ENCODE data around the gene EPS8L3. TPM values are rescaled to one million over a fixed set of nuclear protein-coding genes. Genes with fewer than 3 reads are reported as not detected.

The EPS8L3 gene
- total and polyA plus RNA-seq, 9 of the 15 experiments (the other 6 are each of a cell fraction or from before 2014, with no cell fraction given): 0.09 to 0.42 (median 0.14) TPM; not detected in 5

DNA sequence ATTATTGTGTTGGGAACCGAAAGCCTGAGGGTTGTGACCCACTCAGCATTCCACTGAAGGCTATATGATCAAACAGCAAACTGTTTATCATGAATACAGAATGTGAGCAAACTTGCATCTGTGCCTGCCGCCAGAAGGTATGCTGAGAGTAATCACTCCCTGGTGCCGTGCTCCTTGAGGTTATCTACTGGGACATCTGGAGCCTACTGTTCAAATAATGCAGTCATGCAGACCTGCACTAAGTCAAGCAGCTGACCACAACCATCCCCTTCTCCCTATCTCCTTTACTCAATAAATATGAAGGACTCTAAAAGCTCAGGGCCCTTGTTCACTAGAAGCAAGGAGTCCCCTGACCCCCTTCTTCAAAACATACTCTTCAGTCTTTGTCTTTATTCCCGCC is 38.2 kb downstream of the EPS8L3 start (continued):
- TF ChIP-seq TCF15 (CRISPR knock-in tag; IDR thresholded peaks at IDR 0.05) (no peak), PCBP2 (IDR thresholded peaks at IDR 0.05; ENCODE audit: low read depth, low read length, poor library complexity, severe bottlenecking) (no peak), CHCHD3 (CRISPR knock-in tag; IDR thresholded peaks at IDR 0.05) (no peak), PCBP1 (IDR thresholded peaks at IDR 0.05; ENCODE audit: low read depth, low read length, poor library complexity, severe bottlenecking) (no peak), FOXK2 (conservative IDR thresholded peaks at IDR 0.05 in 1 of 2, IDR thresholded peaks at IDR 0.05 in 1 of 2; ENCODE audit: low read depth in 2 of 2) (0 out of 4 replicates have a peak, but pooled peaks of 1 of the 2 experiments have one; percentile 30), NONO (IDR thresholded peaks at IDR 0.05; ENCODE audit: low read depth in 2 of 2, low read length in 1 of 2) (no peak), DMBX1 (CRISPR knock-in tag; IDR thresholded peaks at IDR 0.05; ENCODE audit: borderline replicate concordance) (peak; percentile 76; the same call in 1 of the 2 replicates), ZNF583 (CRISPR knock-in tag; IDR thresholded peaks at IDR 0.05) (no peak), TRIM24 (IDR thresholded peaks at IDR 0.05) (peak; percentile 88 to 95), SNIP1 (IDR thresholded peaks at IDR 0.05; ENCODE audit: low read depth) (no peak), VEZF1 (CRISPR knock-in tag; IDR thresholded peaks at IDR 0.05) (no peak), RFX5 (IDR thresholded peaks at IDR 0.05; ENCODE audit: low read depth, low read length) (no peak), BCOR (IDR thresholded peaks at IDR 0.05) (0 out of 2 replicates have a peak, but pooled peaks have one; percentile 20), MAX (CRISPR knock-in tag; IDR thresholded peaks at IDR 0.05) (peak; percentile 37; the same call in 1 of the 2 replicates), ELK3 (CRISPR knock-in tag; IDR thresholded peaks at IDR 0.05) (no peak), NCOA2 (IDR thresholded peaks at IDR 0.05; ENCODE audit: partially characterized antibody in 2 of 2) (no peak), AFF1 (IDR thresholded peaks at IDR 0.05; ENCODE audit: low read depth in 1 of 2, partially characterized antibody in 2 of 2) (peak in 1 of 2 experiments; percentile 55), SMARCA4 (IDR thresholded peaks at IDR 0.05) (peak; percentile 89), ID3 (CRISPR knock-in tag; IDR thresholded peaks at IDR 0.05) (no peak), ID3 (tag; IDR thresholded peaks at IDR 0.05) (peak; percentile 33; the same call in 1 of the 2 replicates), RCOR1 (IDR thresholded peaks at IDR 0.05; ENCODE audit: borderline replicate concordance in 1 of 2, low read depth in 2 of 2, low read length in 2 of 2) (peak; percentile 36 to 74; a peak in 2 of 4 replicates)
